Caco-2 (cell line): ENCODE data around the gene IL1RAP. TPM values are rescaled to one million over a fixed set of nuclear protein-coding genes. Genes with fewer than 3 reads are reported as not detected.

Source experiments
- BruUV-seq: library from RNA; stranded (reverse); fragments of 400-500 nt; replicated peaks from 2 replicates; lab custom pipeline; 2021; lab: Mats Ljungman, UMichigan
- CTCF ChIA-PET: fragments of 300-600 bp; sonication (Branson Sonifier 250); formaldehyde crosslinking; loops from one replicate; lab custom pipeline; 2022; ENCODE audit warnings: antibody characterized with exemption; lab: Charles Lee
- POLR2A ChIA-PET: fragments of 300-600 bp; sonication (Branson Sonifier 250); formaldehyde crosslinking; loops from one replicate; lab custom pipeline; 2022; ENCODE audit warnings: antibody characterized with exemption; lab: Charles Lee
- DNase-seq, 2 experiments: peaks; one replicate each; pipeline versions ENCODE4 v3.0.0 to v3.0.0-alpha.2; 2020 to 2022
- H3K27me3 ChIP-seq: replicated peaks from 2 replicates; pipeline ENCODE4 v1.6.0; 2011; ENCODE audit warnings: low read length; ENCODE audit not compliant: control insufficient read depth, insufficient read depth
- H3K36me3 ChIP-seq: 2 replicates; pipeline ENCODE4 v1.5.1; 2011; ENCODE audit warnings: low read length; ENCODE audit not compliant: control insufficient read depth, insufficient read depth
- H3K4me1 ChIP-seq: fragments of 250-450 bp; sonication (Bioruptor Pico); 2 replicates; pipeline ENCODE4 v1.5.1; 2020; ENCODE audit warnings: mild to moderate bottlenecking
- H3K4me3 ChIP-seq: 2 replicates; pipeline ENCODE4 v1.5.1; 2011; ENCODE audit warnings: low read depth, mild to moderate bottlenecking, control low read depth, low read length
- H3K9me3 ChIP-seq: fragments of 250-450 bp; sonication (Bioruptor Pico); 2 replicates; pipeline ENCODE4 v1.5.1; 2020; ENCODE audit warnings: mild to moderate bottlenecking, moderate library complexity
- H3K27ac Mint-ChIP-seq: one replicate; pipeline ENCODE4 v1.8.0; 2022; ENCODE audit warnings: mixed read lengths; ENCODE audit not compliant: unreplicated experiment
- H3K27me3 Mint-ChIP-seq: one replicate; pipeline ENCODE4 v1.8.0; 2022; ENCODE audit warnings: mixed read lengths; ENCODE audit not compliant: insufficient read depth, unreplicated experiment
- H3K36me3 Mint-ChIP-seq: one replicate; pipeline ENCODE4 v1.8.0; 2022; ENCODE audit warnings: mild to moderate bottlenecking, mixed read lengths; ENCODE audit not compliant: insufficient read depth, unreplicated experiment
- H3K4me1 Mint-ChIP-seq: one replicate; pipeline ENCODE4 v1.8.0; 2022; ENCODE audit warnings: low read depth, mixed read lengths; ENCODE audit not compliant: unreplicated experiment
- H3K4me3 Mint-ChIP-seq: one replicate; pipeline ENCODE4 v1.8.0; 2022; ENCODE audit warnings: mild to moderate bottlenecking, moderate library complexity, mixed read lengths; ENCODE audit not compliant: unreplicated experiment
- H3K9me3 Mint-ChIP-seq: one replicate; pipeline ENCODE4 v1.8.0; 2022; ENCODE audit warnings: mixed read lengths; ENCODE audit not compliant: unreplicated experiment
- CTCF ChIP-seq, 2 experiments: fragments of 200-600 bp in 1 of 2; IDR thresholded peaks; 1 replicate in 1 of 2; 2 replicates in 1 of 2; pipeline versions ENCODE4 v1.5.1 to v1.8.0; 2011 to 2022; ENCODE audit warnings: antibody characterized with exemption in 1 of 2, control low read depth in 1 of 2, inconsistent platforms in 1 of 2, low read depth in 1 of 2, low read length in 1 of 2, mild to moderate bottlenecking in 1 of 2, moderate library complexity in 1 of 2; ENCODE audit not compliant: insufficient read depth in 1 of 2, severe bottlenecking in 1 of 2, unreplicated experiment in 1 of 2
- intact Hi-C: fragments of 100-400 bp; cut with micrococcal nuclease; formaldehyde crosslinking; loops from one replicate; pipeline ENCODE4 v1.10.0; 2022; ENCODE audit not compliant: unreplicated experiment
- total RNA-seq: library from RNA; stranded (reverse); gene quantifications from 2 replicates; pipeline ENCODE4 v1.2.3, GENCODE V29; 2022

The IL1RAP gene
- total RNA-seq, 1 experiment from 2014 or later = 5.1 TPM

- ChIA-PET POLR2A (no interaction called here), CTCF (no interaction called here)
- no peaks in the 10 kb centered on the region for H3K9me3 Mint-ChIP-seq
- Histone ChIP-seq H3K9me3 (no peaks in the 10 kb centered on the region), H3K4me3 (no peak overlapping the region), H3K36me3 (no peaks in the 10 kb centered on the region), H3K27me3 (no peaks in the 10 kb centered on the region), H3K4me1 (peaks cover 9% of the 10 kb centered on the region; the same call in 1 of the 2 replicates)
- TF ChIP-seq CTCF (IDR thresholded peaks at IDR 0.05; ENCODE audit: insufficient read depth in 1 of 2, low read depth in 1 of 2, low read length in 1 of 2, severe bottlenecking in 1 of 2, unreplicated experiment in 1 of 2) = no peak
- no peaks in the 10 kb centered on the region for H3K27me3 Mint-ChIP-seq
- peaks cover 25% of the 10 kb centered on the region for H3K4me1 Mint-ChIP-seq
- BruUV-seq = no TSS peak
- DNase-seq = no peak
- intact Hi-C loops = no loop called here
- no peak overlapping the region for H3K27ac Mint-ChIP-seq
- no peak overlapping the region for H3K4me3 Mint-ChIP-seq
- no peaks in the 10 kb centered on the region for H3K36me3 Mint-ChIP-seq
These were observed 101.7 kb downstream of the IL1RAP start for GRCh38 chr3:190615607-190616006.

DNA sequence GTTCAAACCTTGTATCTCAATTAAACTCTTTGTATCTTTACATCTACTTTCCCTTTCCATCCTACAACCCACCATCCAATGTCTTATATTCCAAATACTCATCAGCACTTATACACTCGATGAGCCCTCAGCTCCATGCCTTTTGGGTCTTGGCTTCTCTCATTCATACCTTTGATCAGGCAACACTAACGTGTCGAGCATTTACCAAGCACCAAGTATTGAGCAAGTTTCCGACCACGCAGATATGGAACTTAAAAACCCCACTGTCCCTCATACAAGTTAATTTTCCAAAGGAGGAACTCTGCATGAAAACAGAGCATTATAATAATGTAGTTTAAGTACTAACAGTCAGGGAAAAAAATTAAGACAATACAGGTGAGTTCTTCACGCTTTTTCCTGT is 102.8 kb downstream of the IL1RAP start:
- H3K4me1 ChIP-seq = peaks cover 9% of the 10 kb centered on the region; the same call in 1 of the 2 replicates
- H3K27me3 Mint-ChIP-seq = no peaks in the 10 kb centered on the region
- no peak overlapping the region for H3K27ac Mint-ChIP-seq
- CTCF ChIA-PET = no interaction called here
- H3K4me1 Mint-ChIP-seq = peaks cover 25% of the 10 kb centered on the region
- intact Hi-C loops = no loop called here
- POLR2A ChIA-PET = no interaction called here
- H3K4me3 ChIP-seq = no peak overlapping the region
- no peaks in the 10 kb centered on the region for H3K9me3 ChIP-seq
- DNase-seq = no peak
- no TSS peak for BruUV-seq
- H3K36me3 ChIP-seq = no peaks in the 10 kb centered on the region
- H3K4me3 Mint-ChIP-seq = no peak overlapping the region
- H3K9me3 Mint-ChIP-seq = no peaks in the 10 kb centered on the region
- no peak for TF ChIP-seq CTCF (IDR thresholded peaks at IDR 0.05; ENCODE audit: insufficient read depth in 1 of 2, low read depth in 1 of 2, low read length in 1 of 2, severe bottlenecking in 1 of 2, unreplicated experiment in 1 of 2)
- H3K27me3 ChIP-seq = no peaks in the 10 kb centered on the region
- no peaks in the 10 kb centered on the region for H3K36me3 Mint-ChIP-seq

DNA sequence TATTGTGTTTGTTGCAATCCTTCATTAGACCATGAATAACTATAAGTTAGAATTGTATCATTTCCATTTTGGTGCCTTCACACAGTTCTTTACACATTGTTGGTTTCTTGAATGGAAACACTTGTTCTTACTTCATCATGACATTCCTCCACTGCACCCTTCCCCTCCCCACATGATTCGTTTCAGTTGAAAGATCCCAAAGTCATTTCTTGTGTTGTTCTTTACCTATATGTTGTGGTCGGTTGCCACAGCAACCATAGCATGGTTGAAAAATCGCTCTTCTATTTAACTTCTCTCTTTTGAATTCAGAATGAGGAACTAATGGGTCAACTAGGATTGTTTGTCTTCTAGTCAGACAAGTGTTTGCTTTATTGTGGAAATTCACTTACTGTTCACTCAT is 103.3 kb downstream of the IL1RAP start:
- H3K4me3 Mint-ChIP-seq = no peak overlapping the region
- H3K4me1 Mint-ChIP-seq = peaks cover 25% of the 10 kb centered on the region
- no peaks in the 10 kb centered on the region for H3K36me3 ChIP-seq
- no peaks in the 10 kb centered on the region for H3K27me3 Mint-ChIP-seq
- peaks cover 9% of the 10 kb centered on the region; the same call in 1 of the 2 replicates for H3K4me1 ChIP-seq
- CTCF ChIA-PET = no interaction called here
- intact Hi-C loops = no loop called here
- no TSS peak for BruUV-seq
- DNase-seq = no peak
- H3K4me3 ChIP-seq = no peak overlapping the region
- POLR2A ChIA-PET = no interaction called here
- no peaks in the 10 kb centered on the region for H3K9me3 ChIP-seq
- no peak for TF ChIP-seq CTCF (IDR thresholded peaks at IDR 0.05; ENCODE audit: insufficient read depth in 1 of 2, low read depth in 1 of 2, low read length in 1 of 2, severe bottlenecking in 1 of 2, unreplicated experiment in 1 of 2)
- H3K27ac Mint-ChIP-seq = peak overlapping the region; percentile 6
- no peaks in the 10 kb centered on the region for H3K36me3 Mint-ChIP-seq
- no peaks in the 10 kb centered on the region for H3K27me3 ChIP-seq
- no peaks in the 10 kb centered on the region for H3K9me3 Mint-ChIP-seq
